ENCODE results near the gene ANKMY1. TPM values are rescaled to one million over a fixed set of nuclear protein-coding genes. Genes with fewer than 3 reads are reported as not detected.
A peak's percentile ranks its signal among the peaks of the same experiment; 100 is the strongest.
"Not testable (repeated sequence)": the region's sequence is repeated elsewhere in the genome, so short reads cannot be mapped to it uniquely, and the experiment has no call there.

ANKMY1 gene
- total RNA-seq, 1 experiment from 2014 or later: 8.9 TPM

- DNase-seq (ENCODE audit: low spot score): no peak
Measured at GRCh38 chr2:240569523-240569997, 11.8 kb upstream of the ANKMY1 start.

- DNase-seq (ENCODE audit: low spot score): no peak
Measured at GRCh38 chr2:240568678-240569522, 11.1 kb upstream of the ANKMY1 start.

GRCh38 chr2:240567872-240568677, 10.3 kb upstream of the ANKMY1 start, which contains the start of gene RNPEPL1:
Gene RNPEPL1 (plus strand): TSS chr2:240568484. CDS start chr2:240568587, 103 bp downstream.
- DNase-seq (ENCODE audit: low spot score): no peak

- no peak for DNase-seq (ENCODE audit: low spot score)
Measured at GRCh38 chr2:240567137-240567871, 9.5 kb upstream of the ANKMY1 start.

- peak; percentile 74 for DNase-seq (ENCODE audit: low spot score)
Measured at GRCh38 chr2:240566203-240567136, 8.7 kb upstream of the ANKMY1 start.

GRCh38 chr2:240565333-240566202, 7.8 kb upstream of the ANKMY1 start:
- DNase-seq (ENCODE audit: low spot score): peak; percentile 96

- no peak for DNase-seq (ENCODE audit: low spot score)
Measured at GRCh38 chr2:240564561-240565332, 7.0 kb upstream of the ANKMY1 start.

- DNase-seq (ENCODE audit: low spot score): no peak
Measured at GRCh38 chr2:240563951-240564560, 6.3 kb upstream of the ANKMY1 start.

GRCh38 chr2:240563231-240563630, 5.4 kb upstream of the ANKMY1 start:
- DNase-seq (ENCODE audit: low spot score): not testable (repeated sequence)

- peak; percentile 80 for DNase-seq (ENCODE audit: low spot score)
Measured at GRCh38 chr2:240561325-240561971, 3.7 kb upstream of the ANKMY1 start.

GRCh38 chr2:240560480-240561324, 2.9 kb upstream of the ANKMY1 start:
- peak; percentile 97 for DNase-seq (ENCODE audit: low spot score)

GRCh38 chr2:240560084-240560479, 2.3 kb upstream of the ANKMY1 start, which contains the start of gene DUSP28:
Gene DUSP28 (plus strand): TSS chr2:240560357. CDS start chr2:240560685, 328 bp downstream.
- peak; percentile 75 for DNase-seq (ENCODE audit: low spot score)

- DNase-seq (ENCODE audit: low spot score): no peak
Measured at GRCh38 chr2:240559286-240559685, 1.5 kb upstream of the ANKMY1 start.

GRCh38 chr2:240558236-240558761, 511 bp upstream of the ANKMY1 start:
- no peak for DNase-seq (ENCODE audit: low spot score)

GRCh38 chr2:240557101-240557751, 562 bp downstream of the ANKMY1 start:
- DNase-seq (ENCODE audit: low spot score): no peak

- no peak for DNase-seq (ENCODE audit: low spot score)
Measured at GRCh38 chr2:240556553-240557100, 1.2 kb downstream of the ANKMY1 start.
